Heart right ventricle (tissue), 16 donors: ENCODE measurements around the gene ATXN1. TPM values are rescaled to one million over a fixed set of nuclear protein-coding genes. Genes with fewer than 3 reads are reported as not detected.

ENCODE experiments used
- ATAC-seq, 8 donors: fragments of 200-7000 bp; cut with Tn5 transposase; one replicate each; pipeline ENCODE4 v1.9.1; 2020; ENCODE audit warnings: mild to moderate bottlenecking in 8 of 8, moderate library complexity in 8 of 8, moderate number of reproducible peaks in 1 of 8
- DNase-seq, 2 donors: peaks; one replicate each; pipeline ENCODE4 v3.0.0-alpha.2; 2020
- H3K27ac ChIP-seq, 10 donors: fragments of 200-600 bp; sonication (generic) in 2 of 10; one replicate each; pipeline versions ENCODE4 v1.5.0 to v1.8.0; 2020 to 2022; ENCODE audit warnings: mild to moderate bottlenecking in 3 of 10
- H3K27me3 ChIP-seq, 7 donors: fragments of 200-600 bp; one replicate each; pipeline ENCODE4 v1.8.0; 2021 to 2022; ENCODE audit warnings: mild to moderate bottlenecking in 2 of 7
- H3K36me3 ChIP-seq, 9 donors: fragments of 200-600 bp; sonication (generic) in 1 of 9; one replicate each; pipeline versions ENCODE4 v1.5.0 to v1.8.0; 2020 to 2022; ENCODE audit warnings: mild to moderate bottlenecking in 2 of 9
- H3K4me1 ChIP-seq, 9 donors: fragments of 200-600 bp; sonication (generic) in 1 of 9; one replicate each; pipeline versions ENCODE4 v1.5.0 to v1.8.0; 2020 to 2022; ENCODE audit warnings: mild to moderate bottlenecking in 4 of 9
- H3K4me3 ChIP-seq, 10 donors: fragments of 200-600 bp; sonication (generic) in 2 of 10; one replicate each; pipeline versions ENCODE4 v1.5.0 to v1.8.0; 2020 to 2022; ENCODE audit warnings: mild to moderate bottlenecking in 7 of 10, moderate library complexity in 2 of 10
- H3K9me3 ChIP-seq, 11 donors: fragments of 200-600 bp in 10 of 11; sonication (generic) in 2 of 11; one replicate each; pipeline versions ENCODE4 v1.5.0 to v1.8.0; 2013 to 2022; ENCODE audit warnings: mild to moderate bottlenecking in 2 of 11, control low read depth in 1 of 11, moderate library complexity in 1 of 11
- WGBS, 2 donors: extraction: QIAGEN DNeasy Blood & Tissue Kit; methylation state at CpG; one replicate each; pipeline ENCODE4 v1.1.7; 2013; ENCODE audit warnings: inconsistent platforms in 1 of 2; 5-methylcytosine and 5-hydroxymethylcytosine counted together
- intact Hi-C, 10 donors: fragments of 100-400 bp; cut with DNase I; formaldehyde crosslinking; loops; one replicate each; pipeline versions ENCODE4 v1.11.1 to v1.14.2; 2022
- polyA plus RNA-seq, 2 donors: library from polyadenylated mRNA; stranded (reverse); fragments of 200-250 nt; gene quantifications; one replicate each; pipeline ENCODE4 v1.2.3, GENCODE V29; 2013
- total RNA-seq, 10 donors: library from RNA; stranded (reverse); fragmentation: NEBNext Ultra II Directional in 3 of 10; extraction: Animal tissue kit (Norgen Biotek cat#: 25700) in 3 of 10; gene quantifications; one replicate each; pipeline versions ENCODE4 v1.2.1 to v1.2.4, GENCODE V29; 2021 to 2023
- TF ChIP-seq, protein P1 (sequence below), 9 donors: fragments of 200-600 bp; sonication (generic) in 2 of 9; IDR thresholded peaks; one replicate each; pipeline versions ENCODE4 v1.5.0 to v1.8.0; 2021 to 2022; ENCODE audit warnings: antibody characterized with exemption in 9 of 9, mild to moderate bottlenecking in 5 of 9, moderate library complexity in 1 of 9
- donor health status: Arrhythmogenic right ventricular cardiomyopathy.
- donor health status: ischemic (EF 13 %, LVEDD 7.1; RV severe dilation, severe dysfunction).
- donor health status: healthy with polysubstance abuse.
- donor health status: DM: no; HTN: yes; CAD: no.
- donor health status: DM: no; HTN: no; CAD: no.
- donor health status: ischemic (EF 25% LVEDD 6.9; RV normal size, moderate dysfunction).
- donor health status: ischemic (EF 25% LVEDD 5.7; RV mildly dilated, moderate dysfunction).
- donor health status: healthy.
- donor health status: DM: yes; HTN: yes; CAD: no.
- donor health status: Ischemic cardiomyopathy.
- donor health status: ischemic (EF 35%, LVEDD 5.7; RV mildly dilated, moderate dysfunction).
- donor health status: nonischemic (EF 11% LVEDD 7.7; RV severe dilation, severe dysfunction).
- donor health status: DM: yes; HTN: yes; CAD: no.
- donor health status: PGD.
- donor health status: ischemic (EF 29% LVEDD 5.4; RV normal size, mild dysfunction).
- donor health status: nonischemic (EF 23%, LVEDD 6.1; RV moderate dilation, normal function).

ATXN1 gene
- total and polyA plus RNA-seq, 12 donors, result 4.1 to 46.5 (median 40.3) TPM

DNA sequence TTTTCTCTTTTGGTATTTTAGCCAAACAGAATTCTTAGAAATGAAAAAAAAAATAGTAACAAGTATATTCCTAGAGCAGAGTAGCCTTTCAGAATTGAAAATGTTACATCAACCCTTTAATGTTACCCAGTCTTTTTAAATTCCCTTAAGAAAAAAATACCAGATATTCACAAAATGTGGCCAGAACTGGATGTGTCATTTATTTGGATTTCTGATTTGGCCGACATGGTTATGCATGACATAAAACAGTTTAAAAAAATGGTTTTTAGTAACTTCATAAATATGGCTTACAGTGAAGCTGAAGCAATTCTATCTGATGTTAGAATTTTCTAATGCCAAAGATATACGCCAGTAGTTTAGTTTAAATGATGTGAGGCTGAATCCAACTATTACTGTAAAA lies 112.0 kb downstream of the ATXN1 start:
- ATAC-seq (no peak), DNase-seq (no peak)
- TF ChIP-seq, protein P1, sequence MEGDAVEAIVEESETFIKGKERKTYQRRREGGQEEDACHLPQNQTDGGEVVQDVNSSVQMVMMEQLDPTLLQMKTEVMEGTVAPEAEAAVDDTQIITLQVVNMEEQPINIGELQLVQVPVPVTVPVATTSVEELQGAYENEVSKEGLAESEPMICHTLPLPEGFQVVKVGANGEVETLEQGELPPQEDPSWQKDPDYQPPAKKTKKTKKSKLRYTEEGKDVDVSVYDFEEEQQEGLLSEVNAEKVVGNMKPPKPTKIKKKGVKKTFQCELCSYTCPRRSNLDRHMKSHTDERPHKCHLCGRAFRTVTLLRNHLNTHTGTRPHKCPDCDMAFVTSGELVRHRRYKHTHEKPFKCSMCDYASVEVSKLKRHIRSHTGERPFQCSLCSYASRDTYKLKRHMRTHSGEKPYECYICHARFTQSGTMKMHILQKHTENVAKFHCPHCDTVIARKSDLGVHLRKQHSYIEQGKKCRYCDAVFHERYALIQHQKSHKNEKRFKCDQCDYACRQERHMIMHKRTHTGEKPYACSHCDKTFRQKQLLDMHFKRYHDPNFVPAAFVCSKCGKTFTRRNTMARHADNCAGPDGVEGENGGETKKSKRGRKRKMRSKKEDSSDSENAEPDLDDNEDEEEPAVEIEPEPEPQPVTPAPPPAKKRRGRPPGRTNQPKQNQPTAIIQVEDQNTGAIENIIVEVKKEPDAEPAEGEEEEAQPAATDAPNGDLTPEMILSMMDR (IDR thresholded peaks at IDR 0.05), result no peak
- peaks cover 0 to 47% (median 0%) of the 10 kb centered on the region in 9 donors for H3K36me3 ChIP-seq
- no peaks in the 10 kb centered on the region for H3K9me3 ChIP-seq
- H3K4me1 ChIP-seq, result peaks cover 0 to 18% (median 0%) of the 10 kb centered on the region in 9 donors
- intact Hi-C loops, result no loop called here
- no peak overlapping the region for H3K27ac ChIP-seq
- H3K27me3 ChIP-seq, result no peaks in the 10 kb centered on the region
- WGBS, 2 donors, result 72 to 84% methylated on average over 2 of the region's 2 CpGs
- H3K4me3 ChIP-seq, result no peak overlapping the region

DNA sequence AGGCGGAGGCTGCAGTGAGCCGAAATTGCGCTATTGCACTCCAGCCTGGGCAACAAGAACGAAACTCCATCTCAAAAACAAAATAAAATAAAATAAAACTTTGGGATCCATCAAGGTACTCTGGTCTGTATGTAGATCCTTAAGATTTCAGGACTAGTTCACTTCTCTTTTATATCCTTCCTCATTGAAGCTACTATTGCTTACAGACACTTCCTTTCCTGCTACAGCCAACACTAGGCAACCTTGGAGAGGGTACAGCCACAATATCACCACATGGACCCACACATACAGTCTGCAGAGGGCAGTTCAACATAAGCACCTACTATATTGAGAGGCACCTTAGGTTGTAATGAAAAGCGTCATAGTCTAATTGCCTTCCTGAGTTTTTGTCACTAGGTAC lies 113.3 kb downstream of the ATXN1 start:
- H3K4me1 ChIP-seq, result peaks cover 0 to 13% (median 0%) of the 10 kb centered on the region in 9 donors
- H3K27ac ChIP-seq, result no peak overlapping the region
- ATAC-seq (no peak), DNase-seq (no peak)
- H3K27me3 ChIP-seq, result no peaks in the 10 kb centered on the region
- intact Hi-C loops, result no loop called here
- 97 to 99% methylated on average over 5 of the region's 5 CpGs for WGBS, 2 donors
- no peak overlapping the region for H3K4me3 ChIP-seq
- H3K36me3 ChIP-seq, result peaks cover 0 to 38% (median 0%) of the 10 kb centered on the region in 9 donors
- TF ChIP-seq, protein P1 (IDR thresholded peaks at IDR 0.05), result no peak
- no peaks in the 10 kb centered on the region for H3K9me3 ChIP-seq

DNA sequence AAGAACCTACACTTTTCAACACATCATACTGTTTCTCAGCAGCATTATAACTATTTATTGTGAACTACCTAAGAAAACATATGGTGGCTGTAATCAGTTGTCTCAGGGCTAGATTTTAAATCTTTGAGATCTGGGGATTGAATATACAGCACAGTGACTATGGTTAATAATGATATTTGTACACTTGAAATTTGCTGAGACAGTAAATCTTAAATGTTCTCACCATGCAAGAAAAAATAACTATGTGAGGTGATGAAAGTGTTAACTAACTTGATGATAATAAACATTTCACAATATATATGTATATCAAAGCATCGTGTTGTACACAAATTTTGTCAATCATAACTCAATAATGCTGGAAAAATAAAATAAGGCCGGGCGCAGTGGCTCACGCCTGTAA lies 113.8 kb downstream of the ATXN1 start:
- H3K9me3 ChIP-seq, result no peaks in the 10 kb centered on the region
- no peaks in the 10 kb centered on the region for H3K27me3 ChIP-seq
- no peak for ATAC-seq
- TF ChIP-seq, protein P1 (IDR thresholded peaks at IDR 0.05), result no peak
- 94% methylated on average over 4 of the region's 4 CpGs for WGBS, 2 donors
- H3K27ac ChIP-seq, result no peak overlapping the region
- H3K36me3 ChIP-seq, result peaks cover 0 to 32% (median 0%) of the 10 kb centered on the region in 9 donors
- DNase-seq, result no peak
- H3K4me1 ChIP-seq, result peaks cover 0 to 7% (median 0%) of the 10 kb centered on the region in 9 donors
- H3K4me3 ChIP-seq, result no peak overlapping the region
- intact Hi-C loops, result no loop called here

DNA sequence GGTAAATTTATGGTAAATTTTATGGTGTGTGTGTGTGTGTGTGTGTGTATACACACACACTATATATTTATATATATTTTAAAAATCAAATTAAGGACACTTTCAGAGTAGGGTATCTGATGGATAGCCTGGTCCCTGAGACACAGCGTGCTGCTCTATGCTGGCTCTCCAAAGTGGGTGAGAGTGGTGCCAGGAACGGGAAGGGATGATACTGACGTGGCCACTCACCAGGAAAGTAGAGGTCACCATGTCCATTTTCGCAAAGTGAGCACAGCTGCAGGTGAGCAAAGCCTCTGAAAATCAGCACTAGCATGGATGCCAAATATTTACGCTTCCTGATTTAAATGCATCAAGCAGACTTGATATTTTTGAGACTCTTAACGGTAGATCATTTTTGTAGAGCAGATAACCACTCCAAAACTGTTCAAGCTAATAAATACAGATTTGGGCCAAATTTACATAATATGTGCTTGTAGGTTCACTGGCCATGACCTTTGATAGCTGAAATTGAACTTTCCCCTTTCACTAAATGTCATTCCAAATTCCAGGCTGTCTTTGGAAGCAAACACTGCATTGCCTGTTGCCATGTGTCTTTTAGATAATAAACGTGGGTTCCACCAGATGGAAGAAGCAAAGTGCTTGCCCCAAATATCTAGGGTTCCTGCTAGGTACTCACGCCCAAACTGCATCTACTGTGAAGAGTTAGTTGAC lies 116.6 kb downstream of the ATXN1 start:
- DNase-seq, result no peak
- no peak overlapping the region for H3K27ac ChIP-seq
- intact Hi-C loops, result no loop called here
- 84% methylated on average over 8 of the region's 8 CpGs for WGBS, 2 donors
- H3K4me1 ChIP-seq, result peaks cover 0 to 8% (median 0%) of the 10 kb centered on the region in 9 donors
- H3K27me3 ChIP-seq, result no peaks in the 10 kb centered on the region
- TF ChIP-seq, protein P1 (IDR thresholded peaks at IDR 0.05), result no peak
- H3K4me3 ChIP-seq, result no peak overlapping the region
- H3K36me3 ChIP-seq, result peaks cover 0 to 27% (median 0%) of the 10 kb centered on the region in 9 donors
- peaks cover 0 to 9% (median 0%) of the 10 kb centered on the region in 11 donors for H3K9me3 ChIP-seq
- ATAC-seq, result peak in 1 of 8 donors; percentile 53
